ENCODE data around the gene GARNL3.

GARNL3 gene

DNA sequence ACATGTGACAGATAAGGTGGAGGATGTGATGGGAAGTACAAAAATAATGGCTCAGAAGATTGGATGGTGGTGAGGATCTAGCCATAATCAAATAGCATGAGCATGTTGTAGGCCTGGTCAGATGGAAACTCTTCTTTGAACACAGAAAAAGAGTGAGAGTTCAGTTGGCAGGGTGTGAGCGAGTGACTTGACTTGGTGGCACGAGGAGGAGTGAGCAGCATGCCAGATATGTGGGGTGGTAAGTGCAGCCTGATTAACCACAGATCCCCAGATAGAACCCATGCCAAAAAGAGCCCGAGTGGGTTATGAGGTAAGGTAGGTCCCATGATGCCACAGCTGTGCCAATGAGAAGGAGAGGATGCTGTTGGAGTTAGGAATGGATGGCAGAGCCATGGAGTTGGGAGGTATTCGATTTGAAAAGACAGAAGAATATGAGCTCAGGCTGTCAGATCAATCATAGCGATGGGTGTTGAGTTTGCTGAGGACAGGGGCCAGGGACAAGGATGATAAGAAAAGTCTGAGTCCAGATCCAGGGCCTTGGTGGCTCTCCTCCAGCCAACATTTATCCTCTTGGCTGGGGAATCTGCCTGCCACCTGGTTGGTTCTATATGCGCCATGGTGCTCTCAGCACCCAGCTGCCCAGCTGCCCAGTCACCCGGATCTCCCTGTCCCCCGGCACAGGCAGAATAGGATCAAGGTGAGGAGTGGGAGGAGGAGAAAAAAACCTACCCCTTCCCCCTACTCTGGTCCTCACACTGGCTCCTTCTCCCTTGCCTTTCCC lies 16.5 kb downstream of the GARNL3 start:
- no peak for DNase-seq

GRCh38 chr9:127281891-127282290 lies 17.3 kb downstream of the GARNL3 start:
- no peak for DNase-seq

GRCh38 chr9:127282611-127283010 lies 18.0 kb downstream of the GARNL3 start:
- no peak for DNase-seq

DNA sequence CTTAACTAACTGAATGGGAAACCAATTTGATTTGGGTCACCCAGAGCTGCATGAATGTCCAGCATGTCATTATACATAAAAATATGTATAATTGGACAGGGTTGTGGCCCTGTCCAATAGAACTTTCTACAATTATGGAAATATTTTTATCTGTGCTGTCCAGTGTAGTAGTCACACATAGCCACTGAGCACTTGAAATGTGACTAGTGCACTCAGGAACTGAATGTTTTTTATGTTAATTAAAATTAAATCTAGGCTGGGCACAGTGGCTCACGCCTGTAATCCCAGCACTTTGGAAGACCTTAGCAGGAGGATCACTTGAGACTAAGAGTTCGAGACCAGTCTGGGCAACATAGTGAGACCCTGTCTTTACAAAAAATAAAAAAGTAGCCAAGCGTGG lies 18.6 kb downstream of the GARNL3 start:
- DNase-seq: no peak

DNA sequence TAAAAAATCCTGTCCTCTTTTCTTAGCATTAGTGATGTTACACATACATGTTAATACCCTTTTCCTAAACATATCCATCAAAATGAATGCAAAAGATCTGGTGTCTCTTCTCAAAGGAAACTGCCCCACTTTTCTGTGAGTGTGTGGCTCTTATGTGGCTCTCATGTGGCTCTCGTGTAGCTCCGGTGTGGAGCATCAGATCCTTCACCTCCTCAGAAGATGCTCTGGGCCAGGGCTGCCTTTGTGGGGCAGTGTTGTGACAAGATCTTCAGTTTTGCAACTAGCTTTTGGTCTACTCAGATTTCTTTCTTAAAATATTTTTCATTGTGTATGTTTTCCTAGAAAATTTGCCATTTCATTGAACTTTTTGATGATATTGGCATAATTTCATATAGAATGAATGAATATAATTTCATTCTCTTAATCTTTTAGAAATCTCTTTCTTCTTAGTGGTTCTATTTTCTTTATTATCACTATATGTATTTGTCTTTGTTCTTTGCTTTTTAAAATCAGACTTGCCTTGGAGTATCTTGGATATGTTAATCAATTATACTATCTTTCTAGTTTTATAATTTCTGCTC lies 19.4 kb downstream of the GARNL3 start:
- DNase-seq: no peak

DNA sequence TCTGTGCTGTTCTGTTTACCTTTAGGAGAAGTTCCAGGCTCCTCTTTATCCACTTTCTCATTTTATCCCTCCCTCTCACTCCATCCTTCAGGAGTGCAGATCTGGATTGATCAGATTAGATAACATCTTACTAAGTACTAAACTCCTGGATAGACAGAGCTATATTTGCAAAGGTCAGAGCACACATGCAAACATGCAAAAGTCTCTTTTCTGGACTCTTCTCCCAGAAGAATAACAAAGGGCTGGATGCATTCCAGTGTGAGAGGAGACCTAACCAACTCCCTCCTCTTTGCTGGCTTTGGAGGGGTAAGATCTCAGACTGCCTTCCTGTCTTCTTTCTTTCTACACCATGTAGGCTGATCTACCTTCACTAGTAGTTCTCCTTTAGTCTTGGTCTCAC lies 21.4 kb downstream of the GARNL3 start:
- DNase-seq: no peak

GRCh38 chr9:127290561-127291065 lies 26.0 kb downstream of the GARNL3 start:
- DNase-seq: no peak

DNA sequence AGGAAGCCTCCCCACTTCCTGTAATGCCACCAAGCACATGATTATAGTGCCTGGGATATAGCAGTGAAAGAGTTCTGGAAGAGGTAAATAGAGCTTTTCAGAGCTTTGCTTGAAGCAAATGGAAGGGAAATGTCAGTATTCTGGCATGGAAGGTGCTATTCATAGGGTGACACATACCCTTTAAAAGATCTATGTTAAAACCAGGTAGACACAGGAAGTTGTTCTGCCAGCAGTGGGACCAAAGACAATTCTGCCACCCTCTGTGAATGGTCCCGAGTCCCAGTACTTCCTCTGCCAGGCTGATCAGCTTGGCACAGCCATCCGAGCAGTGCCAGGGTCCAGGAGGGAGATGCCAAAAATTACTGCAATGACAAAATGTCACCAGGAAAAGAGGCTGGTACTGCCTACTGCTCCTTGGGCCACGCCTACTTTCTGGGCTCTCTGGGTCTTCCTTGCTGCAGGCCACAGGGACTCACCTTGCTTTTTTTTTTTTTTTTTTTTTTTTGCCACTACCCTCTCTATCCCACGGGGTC lies 26.7 kb downstream of the GARNL3 start:
- DNase-seq: no peak

- no peak for DNase-seq
Measured at GRCh38 chr9:127292415-127292814, 27.8 kb downstream of the GARNL3 start.

DNA sequence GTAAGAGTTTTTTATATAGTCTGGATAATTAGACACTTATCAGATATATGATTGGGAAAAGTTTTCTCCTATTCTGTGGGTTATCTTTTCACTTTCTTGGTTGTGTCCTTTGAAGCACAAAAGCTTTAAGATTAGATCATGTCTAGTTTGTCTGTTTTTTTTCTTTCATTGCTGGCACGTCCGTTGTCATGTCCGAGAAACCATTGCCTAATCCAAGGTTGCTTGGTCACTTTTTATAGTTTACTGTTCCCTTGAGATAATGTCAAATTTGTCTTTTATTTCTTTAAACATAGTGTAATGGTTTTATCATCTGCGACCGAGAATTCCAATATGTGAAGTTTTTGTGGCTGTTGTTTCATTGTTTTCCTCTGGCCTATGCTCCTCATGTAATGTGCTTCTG lies 28.8 kb downstream of the GARNL3 start:
- DNase-seq: no peak

DNA sequence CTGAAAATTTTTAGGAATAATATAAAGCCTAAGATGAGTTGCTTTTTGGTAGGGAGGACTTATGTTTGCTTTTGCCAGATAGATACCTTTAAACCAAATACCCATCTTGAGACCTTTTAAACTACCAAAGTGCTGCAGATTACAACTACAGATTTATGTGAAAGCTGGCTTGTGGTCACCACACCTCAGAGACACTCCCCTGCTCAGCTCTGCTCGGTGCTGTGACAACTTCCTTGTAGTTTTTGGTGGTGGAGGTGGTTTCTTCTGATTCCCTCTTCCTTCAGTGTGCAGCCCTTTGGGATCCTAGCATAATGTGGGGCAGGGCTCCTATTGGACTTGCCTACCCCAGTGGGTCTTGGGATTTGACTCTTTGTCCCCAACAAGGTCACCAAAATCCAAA lies 29.2 kb downstream of the GARNL3 start:
- no peak for DNase-seq

DNA sequence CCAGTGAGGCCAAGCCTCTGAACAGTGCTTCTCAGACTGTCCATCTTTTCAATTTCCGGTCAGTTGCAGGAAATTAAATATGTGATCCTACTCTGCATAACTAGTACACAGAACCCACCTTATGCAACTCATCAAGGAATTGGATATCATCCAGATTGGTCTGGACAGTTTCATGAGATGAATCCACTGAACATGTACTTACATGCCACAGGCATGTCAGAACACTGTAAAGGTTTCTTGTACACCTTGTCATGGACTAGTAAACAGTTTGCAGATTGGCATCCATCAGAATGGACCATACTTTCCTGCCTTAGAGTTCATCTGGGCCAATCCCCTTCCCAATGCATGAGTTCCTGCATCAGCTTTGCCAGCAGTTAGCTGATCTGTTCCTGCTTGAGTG lies 30.4 kb downstream of the GARNL3 start:
- DNase-seq: no peak

DNA sequence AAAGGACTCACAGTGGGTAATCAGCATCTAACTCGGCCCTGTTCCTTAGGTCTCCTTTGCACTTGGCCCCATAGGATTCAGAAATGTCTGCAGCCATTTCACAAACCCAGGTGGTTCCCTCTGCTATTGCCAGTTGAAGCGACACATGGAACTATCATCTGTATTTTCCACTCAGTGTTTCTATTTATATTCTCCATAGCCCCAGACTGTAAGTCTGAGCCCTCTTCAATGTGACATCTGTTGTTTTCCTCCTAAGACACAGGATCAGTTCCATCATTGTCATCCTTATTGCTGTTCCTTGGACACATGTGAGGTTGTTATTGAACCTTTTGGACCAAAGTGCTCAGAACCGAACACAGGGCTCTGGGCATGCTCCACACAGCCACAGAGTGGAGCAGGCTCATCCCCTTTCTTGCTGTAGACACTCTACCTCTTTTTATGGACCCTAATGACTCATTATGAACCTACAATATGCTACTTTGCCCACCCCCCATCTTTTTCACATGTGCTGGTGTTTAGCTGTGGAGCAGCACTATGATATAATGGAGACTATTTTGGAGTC lies 36.4 kb downstream of the GARNL3 start:
- DNase-seq: no peak

GRCh38 chr9:127303830-127304229 lies 39.3 kb downstream of the GARNL3 start:
- DNase-seq: no peak

DNA sequence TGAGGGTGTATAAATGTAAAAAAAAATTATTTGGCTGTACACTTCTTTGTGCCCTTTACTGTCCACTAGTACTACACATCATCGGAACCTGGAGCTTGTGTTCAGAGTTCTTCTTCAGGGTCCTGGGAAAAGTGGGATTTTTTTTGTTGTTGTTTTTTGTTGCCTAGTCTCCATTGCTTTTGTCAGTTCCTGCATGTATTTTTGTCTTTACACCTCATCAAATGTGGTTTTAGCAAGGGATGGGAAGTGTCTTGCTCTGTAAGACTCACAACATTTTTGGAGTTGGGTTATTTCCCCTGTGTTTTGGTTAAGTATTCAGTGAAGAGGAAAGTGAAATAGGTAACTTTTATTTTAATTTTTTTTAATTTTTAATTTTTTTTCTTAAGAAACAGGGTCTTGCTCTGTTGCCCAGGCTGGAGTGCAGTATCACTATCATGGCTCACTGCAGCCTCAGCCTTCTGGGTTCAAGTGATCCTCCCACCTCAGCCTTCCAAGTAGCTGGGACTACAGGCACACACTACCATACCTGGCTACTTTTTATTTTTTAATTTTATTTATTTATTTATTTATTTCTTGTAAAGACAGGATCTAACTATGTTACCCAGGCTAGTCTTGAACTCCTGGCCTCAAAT lies 40.7 kb downstream of the GARNL3 start:
- DNase-seq: no peak

DNA sequence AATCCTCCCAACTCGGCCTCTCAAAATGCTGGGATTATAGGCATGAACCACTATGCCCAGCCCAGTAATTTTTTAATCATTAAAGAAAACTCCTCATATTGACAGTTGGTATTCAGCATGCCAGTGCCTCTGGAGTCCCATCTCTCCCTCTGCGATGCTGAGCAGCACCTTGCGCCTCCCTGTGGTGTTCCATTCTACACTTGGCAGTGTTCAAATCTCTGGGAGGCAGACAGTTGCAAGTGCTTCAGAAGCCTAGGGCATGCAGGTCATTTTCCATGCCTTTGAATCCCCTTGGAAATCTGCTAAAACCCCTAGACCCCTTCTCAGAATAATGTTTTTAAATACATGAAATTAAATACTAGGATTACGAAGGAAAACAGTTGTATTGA lies 41.3 kb downstream of the GARNL3 start:
- DNase-seq: no peak

DNA sequence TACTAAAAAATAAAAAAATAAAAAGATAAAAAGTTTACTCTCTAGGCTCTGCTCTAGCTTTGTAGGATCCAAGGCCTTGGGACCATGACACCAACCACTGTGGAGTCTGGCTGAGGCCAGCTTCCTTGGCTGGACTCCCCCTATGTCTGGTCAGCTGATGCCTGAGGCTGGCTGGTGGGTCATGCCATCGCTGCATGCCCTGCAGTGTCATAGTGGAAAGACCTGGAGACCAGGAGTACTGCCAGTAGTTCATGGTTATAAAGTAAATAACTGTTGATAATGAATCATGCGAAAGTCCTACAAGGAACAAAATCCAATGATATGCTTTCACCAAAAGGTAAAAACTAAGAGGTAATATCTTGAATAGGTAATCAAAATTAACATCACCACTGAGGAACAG lies 43.2 kb downstream of the GARNL3 start:
- DNase-seq: no peak

DNA sequence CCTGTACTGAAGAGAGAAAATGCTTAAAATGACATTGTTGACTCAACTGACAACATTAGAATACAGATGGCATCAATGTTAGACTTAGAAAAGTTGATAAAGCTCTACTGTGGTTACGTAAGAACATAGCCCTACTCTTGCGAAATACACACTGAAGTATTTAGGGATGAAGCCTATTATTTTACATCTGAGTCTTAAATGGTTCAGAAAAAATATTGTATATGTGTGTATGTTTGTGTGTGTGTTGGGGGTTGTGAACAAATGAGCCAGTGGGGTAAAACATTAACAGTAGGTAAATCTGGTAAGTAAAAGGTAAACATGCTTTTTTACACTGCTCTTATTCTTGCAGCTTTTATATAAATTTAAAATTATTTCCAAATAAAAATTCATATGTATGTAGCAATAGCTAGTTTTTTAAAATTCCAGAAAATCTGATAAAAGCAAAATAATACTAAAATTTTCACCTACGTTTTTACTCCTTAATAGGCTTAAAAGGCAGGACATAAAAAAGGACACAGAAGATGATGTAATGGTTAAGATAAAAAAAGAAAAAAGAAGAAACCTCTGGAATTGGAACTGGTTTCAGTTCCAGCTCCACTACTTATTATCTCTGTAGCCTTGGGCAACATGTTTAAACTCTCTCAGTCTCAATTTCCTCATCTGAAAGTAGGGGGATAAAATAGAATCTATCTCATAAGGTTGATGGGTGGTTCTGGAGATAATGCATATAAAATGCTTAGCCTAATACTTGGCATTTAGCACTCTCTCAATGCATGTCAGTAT lies 44.3 kb downstream of the GARNL3 start:
- DNase-seq: no peak

GRCh38 chr9:127309715-127310114 lies 45.1 kb downstream of the GARNL3 start:
- no peak for DNase-seq

- no peak for DNase-seq
Measured at GRCh38 chr9:127311239-127311741, 46.7 kb downstream of the GARNL3 start.

DNA sequence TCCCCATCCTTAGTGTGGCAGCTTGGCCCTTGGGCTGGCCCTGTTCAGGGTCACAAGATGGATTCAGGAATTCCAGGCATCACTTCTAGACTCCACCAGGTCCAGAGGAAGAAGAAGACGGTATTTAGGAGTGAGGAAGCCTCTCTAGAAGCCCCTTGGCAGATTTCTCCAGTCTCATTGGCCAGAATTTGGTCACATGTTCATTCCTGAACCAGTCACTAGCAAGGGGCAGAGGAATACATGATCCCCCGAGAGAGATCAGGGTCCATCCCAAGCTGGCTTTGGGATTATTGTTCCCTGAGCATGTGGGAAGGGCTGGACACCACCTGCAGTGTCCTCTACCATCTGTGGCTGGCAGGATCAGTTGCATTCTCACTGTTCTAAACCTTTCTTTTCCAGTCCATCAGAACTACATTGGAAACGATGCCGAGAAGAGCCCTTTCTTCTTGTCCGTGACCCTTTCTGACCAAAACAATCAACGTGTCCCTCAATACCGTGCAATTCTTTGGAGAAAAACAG lies 48.5 kb downstream of the GARNL3 start:
- no peak for DNase-seq

- no peak for DNase-seq
Measured at GRCh38 chr9:127314911-127315310, 50.3 kb downstream of the GARNL3 start.
